T47D (cell line): ENCODE results near the gene THBS3.
"Not testable (repeated sequence)": the region's sequence is repeated elsewhere in the genome, so short reads cannot be mapped to it uniquely, and the experiment has no call there.

ENCODE experiments used
- DNase-seq, 2 experiments: peaks; one replicate each; pipeline versions ENCODE4 v3.0.0 to v3.0.0-alpha.2; 2011 to 2012; ENCODE audit warnings: low read depth in 1 of 2, low spot score in 1 of 2
- JUND ChIP-seq: IDR thresholded peaks from 2 replicates; pipeline ENCODE4 v1.6.1; 2012; ENCODE audit warnings: low read depth
- in situ Hi-C: cut with HindIII; loops from 2 replicates; pipeline ENCODE4 v1.10.0; 2016; ENCODE audit warnings: low sequenced_read_pairs, low pct_unique_long_range_greater_than_20kb

THBS3 gene

GRCh38 chr1:155207806-155208540 lies at the start of gene THBS3:
THBS3 (minus strand) TSS chr1:155207897; CDS start chr1:155207876, 21 bp downstream.
- in situ Hi-C loops, result no loop called here
- TF ChIP-seq JUND, result no peak
- DNase-seq, result no peak

GRCh38 chr1:155256058-155256852 lies 48.6 kb upstream of the THBS3 start:
- no peak for TF ChIP-seq JUND
- in situ Hi-C loops, result no loop called here
- no peak for DNase-seq

GRCh38 chr1:155255243-155256007 lies 47.7 kb upstream of the THBS3 start, which contains the start of gene ENTREP3:
ENTREP3 (minus strand) TSS chr1:155255483; CDS start chr1:155254877, 606 bp downstream.
- no peak for TF ChIP-seq JUND
- DNase-seq, result peak; percentile 88 to 92
- in situ Hi-C loops, result no loop called here

- no peak for DNase-seq
- in situ Hi-C loops, result no loop called here
- TF ChIP-seq JUND, result no peak
Observed at GRCh38 chr1:155254714-155255242, 47.1 kb upstream of the THBS3 start.

- in situ Hi-C loops, result no loop called here
- TF ChIP-seq JUND, result no peak
- DNase-seq, result no peak
Observed at GRCh38 chr1:155254228-155254713, 46.6 kb upstream of the THBS3 start.

GRCh38 chr1:155253797-155254196 lies 46.1 kb upstream of the THBS3 start:
- TF ChIP-seq JUND, result no peak
- DNase-seq, result no peak
- in situ Hi-C loops, result no loop called here

GRCh38 chr1:155253208-155253607 lies 45.5 kb upstream of the THBS3 start:
- no peak for TF ChIP-seq JUND
- in situ Hi-C loops, result no loop called here
- DNase-seq, result peak in 1 of 2 experiments; percentile 41

GRCh38 chr1:155251566-155251965 lies 43.9 kb upstream of the THBS3 start:
- no peak for DNase-seq
- in situ Hi-C loops, result no loop called here
- no peak for TF ChIP-seq JUND

GRCh38 chr1:155250633-155251449 lies 43.1 kb upstream of the THBS3 start:
- DNase-seq, result peak; percentile 95 to 99
- TF ChIP-seq JUND, result no peak
- in situ Hi-C loops, result no loop called here

- in situ Hi-C loops, result no loop called here
- DNase-seq, result no peak
- TF ChIP-seq JUND, result no peak
Observed at GRCh38 chr1:155250246-155250632, 42.5 kb upstream of the THBS3 start.

- TF ChIP-seq JUND, result no peak
- in situ Hi-C loops, result no loop called here
- DNase-seq, result no peak
Observed at GRCh38 chr1:155247667-155248553, 40.2 kb upstream of the THBS3 start.

GRCh38 chr1:155246796-155247195 lies 39.1 kb upstream of the THBS3 start:
- in situ Hi-C loops, DNase-seq: not testable (repeated sequence)
